SK-N-SH (cell line): Measurements from ENCODE around the gene AK5. TPM values are rescaled to one million over a fixed set of nuclear protein-coding genes. Genes with fewer than 3 reads are reported as not detected.
A peak's percentile ranks its signal among the peaks of the same experiment; 100 is the strongest.

ENCODE experiments used
- CTCF ChIA-PET: fragments of 300-600, 350-600 bp; formaldehyde crosslinking; extraction: SDS; loops from one replicate; lab custom pipeline; 2021; lab: Yijun Ruan, JAX
- POLR2A ChIA-PET: fragments of 350-600 bp; sonication (Branson Sonifier 250); formaldehyde crosslinking; extraction: SDS; loops from one replicate; lab custom pipeline; 2020; ENCODE audit warnings: antibody characterized with exemption, inconsistent platforms; lab: Yijun Ruan, JAX
- DNase-seq: peaks from one replicate; pipeline ENCODE4 v3.0.0; 2012
- H2AFZ ChIP-seq: fragments of 200-600 bp; sonication (generic); 2 replicates; pipeline ENCODE4 v1.8.1; 2016; ENCODE audit warnings: antibody characterized with exemption, mild to moderate bottlenecking, low read depth
- H3F3A ChIP-seq: fragments of 200-600 bp; sonication (generic); replicated peaks from 2 replicates; pipeline ENCODE3; 2016; ENCODE audit warnings: antibody characterized with exemption, mild to moderate bottlenecking; ENCODE audit not compliant: insufficient read depth
- H3K27ac ChIP-seq, 2 experiments: fragments of 200-500 bp in 1 of 2; fragments of 200-600 bp in 1 of 2; sonication (Bioruptor generic) in 1 of 2; sonication (generic), shearing (Covaris generic) in 1 of 2; 2 replicates each; pipeline versions ENCODE4 v1.5.1 to v1.6.1; 2014 to 2016; ENCODE audit warnings: low read depth in 2 of 2, inconsistent platforms in 1 of 2, low read length in 1 of 2, mild to moderate bottlenecking in 1 of 2, mixed read lengths in 1 of 2
- H3K27me3 ChIP-seq: fragments of 200-600 bp; sonication (generic), shearing (Covaris generic); 2 replicates; pipeline ENCODE4 v1.6.1; 2016; ENCODE audit warnings: mixed run types; ENCODE audit not compliant: insufficient read depth
- H3K36me3 ChIP-seq, 2 experiments: fragments of 200-500 bp in 1 of 2; fragments of 200-600 bp in 1 of 2; sonication (Bioruptor generic) in 1 of 2; sonication (generic) in 1 of 2; replicated peaks in 1 of 2; 2 replicates each; pipeline versions ENCODE3 to v1.5.1; 2014 to 2016; ENCODE audit warnings: low read length in 1 of 2, mild to moderate bottlenecking in 1 of 2; ENCODE audit not compliant: insufficient read depth in 2 of 2, control insufficient read depth in 1 of 2
- H3K4me1 ChIP-seq, 2 experiments: fragments of 200-500 bp in 1 of 2; fragments of 200-600 bp in 1 of 2; sonication (Bioruptor generic) in 1 of 2; sonication (generic), shearing (Covaris generic) in 1 of 2; 2 replicates each; pipeline versions ENCODE4 v1.5.1 to v1.6.1; 2014 to 2016; ENCODE audit warnings: low read depth in 1 of 2, low read length in 1 of 2, mixed run types in 1 of 2; ENCODE audit not compliant: insufficient read depth in 2 of 2, control insufficient read depth in 1 of 2
- H3K4me2 ChIP-seq: fragments of 200-600 bp; sonication (generic), shearing (Covaris generic); 2 replicates; pipeline ENCODE4 v1.6.1; 2017; ENCODE audit warnings: mixed run types
- H3K4me3 ChIP-seq, 2 experiments: fragments of 200-500 bp in 1 of 2; fragments of 200-600 bp in 1 of 2; sonication (Bioruptor generic) in 1 of 2; sonication (generic), shearing (Covaris generic) in 1 of 2; 2 replicates each; pipeline versions ENCODE4 v1.5.1 to v1.8.1; 2014 to 2016; ENCODE audit warnings: low read depth in 2 of 2, inconsistent platforms in 1 of 2, low read length in 1 of 2, mild to moderate bottlenecking in 1 of 2, mixed read lengths in 1 of 2, moderate library complexity in 1 of 2
- H3K79me2 ChIP-seq: fragments of 200-600 bp; sonication (generic); 2 replicates; pipeline ENCODE4 v1.8.1; 2017; ENCODE audit warnings: mild to moderate bottlenecking; ENCODE audit not compliant: insufficient read depth
- H3K9ac ChIP-seq: fragments of 200-600 bp; sonication (generic); 2 replicates; pipeline ENCODE4 v1.6.1; 2017; ENCODE audit warnings: mixed run types
- H3K9me2 ChIP-seq: fragments of 200-600 bp; sonication (generic); 2 replicates; pipeline ENCODE4 v1.6.1; 2017; ENCODE audit warnings: mixed run types
- H3K9me3 ChIP-seq: fragments of 200-600 bp; sonication (generic); 2 replicates; pipeline ENCODE4 v1.6.1; 2017; ENCODE audit warnings: mixed run types, mild to moderate bottlenecking, moderate library complexity
- H4K20me1 ChIP-seq: fragments of 200-600 bp; sonication (generic); 2 replicates; pipeline ENCODE4 v1.6.1; 2017; ENCODE audit warnings: mild to moderate bottlenecking, mixed run types; ENCODE audit not compliant: insufficient read depth
- CHD2 ChIP-seq: fragments of 150-350 bp; IDR thresholded peaks from 2 replicates; pipeline ENCODE4 v1.6.1; 2018; ENCODE audit warnings: low read length; ENCODE audit not compliant: partially characterized antibody
- CTCF ChIP-seq: fragments of 200-600 bp; sonication (generic); IDR thresholded peaks from 2 replicates; pipeline ENCODE4 v1.6.1; 2017; ENCODE audit warnings: antibody characterized with exemption, mild to moderate bottlenecking, moderate library complexity
- ELF1 ChIP-seq: IDR thresholded peaks from 2 replicates; pipeline ENCODE4 v1.4.0; 2012
- FOSL2 ChIP-seq: IDR thresholded peaks from 2 replicates; pipeline ENCODE4 v1.4.0; 2012; ENCODE audit warnings: low read depth, mild to moderate bottlenecking, moderate library complexity, borderline replicate concordance
- FOXJ3 ChIP-seq: sonication (generic); formaldehyde crosslinking; IDR thresholded peaks from 2 replicates; pipeline ENCODE4 v1.5.1; 2020; ENCODE audit warnings: mild to moderate bottlenecking, missing genetic modification reagents
- GATA2 ChIP-seq: sonication (generic); formaldehyde crosslinking; IDR thresholded peaks from 2 replicates; pipeline ENCODE4 v1.5.0; 2020; ENCODE audit warnings: mild to moderate bottlenecking, missing genetic modification reagents
- JUND ChIP-seq: IDR thresholded peaks from 2 replicates; pipeline ENCODE4 v1.4.0; 2012
- MEF2A ChIP-seq: IDR thresholded peaks from 2 replicates; pipeline ENCODE4 v1.4.0; 2012; ENCODE audit warnings: low read depth, borderline replicate concordance
- MXI1 ChIP-seq: IDR thresholded peaks from 2 replicates; pipeline ENCODE4 v1.6.1; 2012; ENCODE audit warnings: mild to moderate bottlenecking, low read depth, low read length, improper control_type of control experiment
- NFIC ChIP-seq: IDR thresholded peaks from 2 replicates; pipeline ENCODE4 v1.4.0; 2012; ENCODE audit warnings: borderline replicate concordance
- NRF1 ChIP-seq: IDR thresholded peaks from 2 replicates; pipeline ENCODE4 v1.6.1; 2012; ENCODE audit warnings: low read depth, mild to moderate bottlenecking, low read length
- PBX3 ChIP-seq: IDR thresholded peaks from 2 replicates; pipeline ENCODE4; 2012
- POLR2AphosphoS5 ChIP-seq: IDR thresholded peaks from 2 replicates; pipeline ENCODE4 v1.6.1; 2012; ENCODE audit warnings: low read depth, low read length
- RAD21 ChIP-seq: IDR thresholded peaks from 2 replicates; pipeline ENCODE4 v1.6.1; 2012; ENCODE audit warnings: mild to moderate bottlenecking, low read length
- RCOR1 ChIP-seq: fragments of 150-350 bp; IDR thresholded peaks from 2 replicates; pipeline ENCODE4 v1.6.1; 2017; ENCODE audit warnings: antibody characterized with exemption, low read length
- REST ChIP-seq: IDR thresholded peaks from 2 replicates; pipeline ENCODE4 v1.6.1; 2012; ENCODE audit warnings: mild to moderate bottlenecking, low read depth, low read length, moderate library complexity
- RFX5 ChIP-seq: IDR thresholded peaks from 2 replicates; pipeline ENCODE4 v1.6.1; 2012; ENCODE audit warnings: mild to moderate bottlenecking, improper control_type of control experiment, low read length
- SIN3A ChIP-seq: IDR thresholded peaks from 2 replicates; pipeline ENCODE4 v1.6.1; 2012; ENCODE audit warnings: low read depth, mild to moderate bottlenecking, low read length, moderate library complexity, borderline replicate concordance
- SMC3 ChIP-seq: IDR thresholded peaks from 2 replicates; pipeline ENCODE4 v1.6.1; 2012; ENCODE audit warnings: low read depth, low read length, improper control_type of control experiment
- TAF1 ChIP-seq: IDR thresholded peaks from 2 replicates; pipeline ENCODE4 v1.6.1; 2012; ENCODE audit warnings: low read depth, mild to moderate bottlenecking, low read length, moderate library complexity, borderline replicate concordance
- TEAD4 ChIP-seq: IDR thresholded peaks from 2 replicates; pipeline ENCODE4 v1.4.0; 2012; ENCODE audit warnings: mild to moderate bottlenecking, borderline replicate concordance; ENCODE audit not compliant: insufficient read depth
- YY1 ChIP-seq: IDR thresholded peaks from 2 replicates; pipeline ENCODE4 v1.4.0; 2012; ENCODE audit warnings: low read depth, mild to moderate bottlenecking
- ZBTB33 ChIP-seq: IDR thresholded peaks from 2 replicates; pipeline ENCODE4 v1.4.0; 2012; ENCODE audit warnings: low read depth, borderline replicate concordance
- WGBS: methylation state at CpG from one replicate; pipeline ENCODE4 v1.1.6; 2017; ENCODE audit warnings: low lambda C conversion rate; 5-methylcytosine and 5-hydroxymethylcytosine counted together
- polyA plus RNA-seq, 3 experiments: library from polyadenylated mRNA; depleted of rRNA; stranded (reverse); fragments of >200 nt; gene quantifications; 2 replicates each; pipeline ENCODE4 v1.2.3, GENCODE V29; 2012
- TF ChIP-seq, protein P1 (sequence below): fragments of 150-350 bp; IDR thresholded peaks from 2 replicates; pipeline ENCODE4 v1.6.1; 2016; ENCODE audit warnings: mild to moderate bottlenecking, low read depth, low read length
- TF ChIP-seq, protein P2 (sequence below): IDR thresholded peaks from 2 replicates; pipeline ENCODE4 v1.4.0; 2012; ENCODE audit warnings: low read depth

AK5 gene
- polyA plus RNA-seq, 1 of the 3 experiments (the other 2 are of a cell fraction) = 22.9 TPM

DNA sequence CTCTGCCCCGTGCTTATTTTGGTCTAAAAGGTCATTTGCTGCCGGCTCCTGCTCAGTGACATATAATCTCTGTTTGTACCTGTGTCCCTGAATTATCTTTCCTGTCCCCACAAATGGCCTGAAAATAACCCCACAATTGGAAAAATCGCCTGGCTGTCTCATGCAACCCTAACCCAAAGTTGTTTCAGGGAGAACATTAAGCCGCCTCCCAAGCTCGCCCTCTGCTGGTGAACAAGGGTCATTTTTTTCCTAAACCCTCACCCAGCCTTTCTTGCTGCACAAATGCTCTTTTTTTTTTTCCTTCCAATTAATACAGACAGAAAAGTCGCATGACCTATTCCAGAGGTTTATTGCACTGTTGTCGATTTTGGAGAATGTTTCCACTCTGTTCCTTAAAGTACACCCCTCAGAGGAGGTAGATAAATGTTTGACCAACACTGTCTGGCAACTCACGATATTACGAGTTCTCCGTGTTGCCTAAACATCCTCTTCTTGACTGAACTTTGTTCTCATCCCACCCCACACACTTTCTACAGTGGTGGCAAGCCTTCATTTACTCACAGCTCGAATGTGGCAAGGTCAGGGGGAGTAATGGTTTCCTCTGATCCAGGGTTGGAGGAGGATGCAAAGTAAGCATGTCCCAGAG is 252.0 kb downstream of the AK5 start:
- Histone ChIP-seq H3K4me1 (peaks cover 0 to 50% of the 10 kb centered on the region in 2 experiments; a peak in 3 of 4 replicates), H3K79me2 (no peaks in the 10 kb centered on the region), H3K36me3 (no peaks in the 10 kb centered on the region), H3K9ac (no peak overlapping the region), H3K4me3 (no peak overlapping the region; a peak in 1 of 4 replicates), H3K9me2 (no peaks in the 10 kb centered on the region), H3F3A (peaks cover 34% of the 10 kb centered on the region), H2AFZ (peak overlapping the region; percentile 48), H4K20me1 (no peaks in the 10 kb centered on the region), H3K27me3 (no peaks in the 10 kb centered on the region), H3K27ac (peak overlapping the region in 1 of 2 experiments; percentile 17; a peak in 1 of 4 replicates), H3K4me2 (no peak overlapping the region), H3K9me3 (no peaks in the 10 kb centered on the region)
- 40% methylated on average over 11 of the region's 11 CpGs for WGBS
- POLR2A ChIA-PET = no interaction called here
- CTCF ChIA-PET = interaction anchor here (0.6 to 2.7 kb wide), 30 partner anchors 9 to 1625 kb away, joined by 3 to 14 read pairs (median 4); partner anchors contain the start of genes AK5 and PIGK
- DNase-seq = peak; percentile 81
- TF ChIP-seq ELF1 (no peak), SMC3 (peak; percentile 85), NRF1 (no peak), RAD21 (peak; percentile 88), POLR2AphosphoS5 (no peak), RFX5 (no peak), ZBTB33 (no peak), CHD2 (peak; percentile 15), YY1 (no peak), FOXJ3 (CRISPR knock-in tag) (no peak), JUND (no peak), TAF1 (no peak), RCOR1 (no peak), MEF2A (no peak), FOSL2 (no peak), REST (no peak), PBX3 (no peak), GATA2 (CRISPR knock-in tag) (no peak), SIN3A (no peak), NFIC (no peak), CTCF (peak; percentile 85), MXI1 (no peak), TEAD4 (no peak)
- TF ChIP-seq, protein P1, sequence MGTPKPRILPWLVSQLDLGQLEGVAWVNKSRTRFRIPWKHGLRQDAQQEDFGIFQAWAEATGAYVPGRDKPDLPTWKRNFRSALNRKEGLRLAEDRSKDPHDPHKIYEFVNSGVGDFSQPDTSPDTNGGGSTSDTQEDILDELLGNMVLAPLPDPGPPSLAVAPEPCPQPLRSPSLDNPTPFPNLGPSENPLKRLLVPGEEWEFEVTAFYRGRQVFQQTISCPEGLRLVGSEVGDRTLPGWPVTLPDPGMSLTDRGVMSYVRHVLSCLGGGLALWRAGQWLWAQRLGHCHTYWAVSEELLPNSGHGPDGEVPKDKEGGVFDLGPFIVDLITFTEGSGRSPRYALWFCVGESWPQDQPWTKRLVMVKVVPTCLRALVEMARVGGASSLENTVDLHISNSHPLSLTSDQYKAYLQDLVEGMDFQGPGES = no peak
- TF ChIP-seq, protein P2, sequence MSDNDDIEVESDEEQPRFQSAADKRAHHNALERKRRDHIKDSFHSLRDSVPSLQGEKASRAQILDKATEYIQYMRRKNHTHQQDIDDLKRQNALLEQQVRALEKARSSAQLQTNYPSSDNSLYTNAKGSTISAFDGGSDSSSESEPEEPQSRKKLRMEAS = no peak
